NCI-H1417 (cell line): Measurements from ENCODE around the gene TBC1D21.

Experiments used
- DNase-seq, 3 experiments: peaks; one replicate each; lab custom pipeline; 2025; lab: John Stamatoyannopoulos, UW

The TBC1D21 gene

DNA sequence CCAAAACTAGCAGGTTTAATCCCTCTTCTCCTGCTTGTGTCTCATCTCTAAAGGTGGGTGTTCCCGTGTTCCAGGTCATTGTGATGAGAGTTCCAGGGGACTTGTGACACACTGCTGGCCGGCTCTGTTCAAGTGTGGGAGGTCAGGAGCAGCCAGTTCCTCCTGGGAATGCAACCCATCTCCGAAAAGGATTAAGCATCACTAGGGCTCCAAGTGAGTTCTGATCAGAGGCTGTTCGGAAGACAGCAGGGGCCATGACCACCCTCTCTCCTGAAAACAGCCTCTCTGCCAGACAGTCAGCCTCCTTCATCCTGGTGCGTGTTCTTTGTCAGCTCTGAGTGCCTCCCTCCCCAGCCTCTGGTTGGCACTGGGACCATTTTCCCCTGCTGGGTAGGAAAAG lies at the start of gene TBC1D21:
Gene TBC1D21 (plus strand): TSS at position 109 of the 400 bp plus-strand sequence. CDS start 146 bp downstream, at position 255.
- no peak for DNase-seq

GRCh38 chr15:73826711-73827251 lies 46.6 kb upstream of the TBC1D21 start:
- no peak for DNase-seq

GRCh38 chr15:73829523-73829922 lies 43.8 kb upstream of the TBC1D21 start:
- DNase-seq: no peak

GRCh38 chr15:73832657-73833056 lies 40.7 kb upstream of the TBC1D21 start:
- no peak for DNase-seq

GRCh38 chr15:73836845-73837244 lies 36.5 kb upstream of the TBC1D21 start:
- no peak for DNase-seq

- no peak for DNase-seq
Measured at GRCh38 chr15:73838831-73839426, 34.4 kb upstream of the TBC1D21 start.

DNA sequence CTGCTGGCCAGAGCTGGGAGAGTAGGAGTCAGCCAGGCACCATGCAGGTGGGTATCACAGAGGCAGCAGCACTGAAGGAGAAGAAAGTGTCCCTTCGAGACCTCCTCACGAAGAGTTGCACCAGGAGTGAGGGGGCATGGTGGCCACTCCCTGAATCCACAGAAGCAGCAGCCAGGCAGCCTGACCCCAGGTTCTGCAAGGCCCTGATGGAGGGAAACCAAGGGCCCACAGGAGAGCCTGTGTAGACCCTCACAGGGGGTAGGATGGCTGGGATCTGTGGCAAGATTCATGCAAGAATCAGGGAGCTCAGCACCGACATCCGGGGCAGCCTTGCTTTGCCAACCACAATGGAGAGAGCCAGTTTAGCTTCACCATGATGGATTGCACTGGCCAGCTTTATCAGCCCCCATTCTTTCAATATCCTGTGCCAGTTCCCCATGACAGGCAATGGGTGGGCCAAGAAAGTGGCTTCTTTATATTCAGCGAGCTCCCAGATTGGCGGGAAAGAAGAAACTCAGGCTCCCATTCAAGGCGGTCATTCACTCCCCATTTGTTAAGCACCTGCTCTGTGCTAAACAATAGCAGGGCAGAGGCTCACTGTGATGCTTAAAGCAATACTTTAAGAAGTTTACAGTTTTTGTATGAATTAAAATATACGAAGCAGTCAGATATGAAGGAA lies 33.5 kb upstream of the TBC1D21 start:
- no peak for DNase-seq

DNA sequence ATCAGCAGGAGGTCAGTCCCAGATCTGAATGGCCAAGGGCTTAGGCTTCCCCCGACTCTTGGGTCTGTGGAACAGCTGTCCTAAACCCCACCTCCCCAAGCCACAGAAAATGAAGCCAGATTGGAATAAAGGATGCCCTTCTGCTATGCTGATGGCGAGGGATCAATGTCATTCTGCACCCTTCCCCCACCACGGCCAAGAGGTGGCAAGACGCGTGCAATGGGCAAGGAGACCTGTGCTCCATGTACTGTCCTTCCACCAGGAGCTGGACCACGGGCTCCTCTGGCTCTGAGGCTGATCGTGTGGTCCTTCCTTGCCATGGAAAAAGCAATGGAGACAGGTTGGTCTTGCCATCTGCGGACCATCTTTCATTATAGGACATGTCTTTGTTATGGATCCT lies 32.6 kb upstream of the TBC1D21 start:
- DNase-seq: no peak

DNA sequence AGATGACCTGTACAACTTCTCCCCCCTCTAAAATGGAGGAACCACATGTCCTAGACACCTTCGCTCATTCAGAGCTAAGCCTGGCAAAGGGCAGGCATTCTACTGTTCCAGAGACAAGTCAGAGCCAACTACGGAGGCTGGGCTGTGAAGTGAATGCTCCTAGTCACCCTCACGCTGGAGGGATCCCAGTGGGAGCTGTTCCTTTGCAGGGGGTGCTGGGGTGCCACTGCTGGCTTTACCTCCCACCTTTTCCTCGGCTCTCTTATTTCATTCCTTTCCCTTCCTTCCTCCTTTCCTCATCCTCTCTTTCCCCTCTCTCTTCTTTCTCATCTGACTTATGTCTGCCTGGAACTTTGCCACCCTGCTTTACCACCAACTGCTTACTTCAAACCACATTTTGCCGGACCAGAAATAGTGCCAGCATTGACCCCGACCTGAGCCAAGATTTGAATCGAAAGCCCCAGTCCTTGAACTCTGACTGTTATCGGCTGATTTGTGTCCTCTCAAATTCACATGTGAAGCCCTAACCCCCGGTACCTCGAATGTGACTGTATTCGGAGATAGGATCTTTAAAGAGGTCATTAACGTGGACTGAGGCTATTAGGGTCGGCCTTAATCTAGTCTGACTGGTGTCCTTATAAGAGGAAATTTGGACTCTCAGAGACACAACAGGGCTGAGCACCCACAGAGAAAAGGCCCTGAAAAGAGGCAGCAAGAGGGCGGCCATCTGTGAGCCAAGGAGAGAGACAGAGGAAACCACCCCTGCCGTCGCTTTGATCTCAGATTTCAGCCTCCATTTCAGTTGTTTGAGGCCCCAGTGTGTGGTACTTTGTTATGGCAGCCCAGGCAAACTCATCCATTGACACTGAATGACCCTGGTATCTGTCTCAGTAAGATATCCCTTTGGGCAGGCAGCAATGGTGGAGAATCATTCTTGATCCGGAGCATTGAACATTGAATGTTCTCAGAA lies 31.3 kb upstream of the TBC1D21 start:
- no peak for DNase-seq

- DNase-seq: no peak
Measured at GRCh38 chr15:73843787-73844186, 29.6 kb upstream of the TBC1D21 start.

GRCh38 chr15:73844356-73844755 lies 29.0 kb upstream of the TBC1D21 start:
- DNase-seq: no peak

GRCh38 chr15:73845507-73845906 lies 27.9 kb upstream of the TBC1D21 start:
- DNase-seq: no peak

- no peak for DNase-seq
Measured at GRCh38 chr15:73845907-73846306, 27.5 kb upstream of the TBC1D21 start.

- no peak for DNase-seq
Measured at GRCh38 chr15:73849641-73850040, 23.7 kb upstream of the TBC1D21 start.

- DNase-seq: no peak
Measured at GRCh38 chr15:73850228-73850627, 23.1 kb upstream of the TBC1D21 start.

DNA sequence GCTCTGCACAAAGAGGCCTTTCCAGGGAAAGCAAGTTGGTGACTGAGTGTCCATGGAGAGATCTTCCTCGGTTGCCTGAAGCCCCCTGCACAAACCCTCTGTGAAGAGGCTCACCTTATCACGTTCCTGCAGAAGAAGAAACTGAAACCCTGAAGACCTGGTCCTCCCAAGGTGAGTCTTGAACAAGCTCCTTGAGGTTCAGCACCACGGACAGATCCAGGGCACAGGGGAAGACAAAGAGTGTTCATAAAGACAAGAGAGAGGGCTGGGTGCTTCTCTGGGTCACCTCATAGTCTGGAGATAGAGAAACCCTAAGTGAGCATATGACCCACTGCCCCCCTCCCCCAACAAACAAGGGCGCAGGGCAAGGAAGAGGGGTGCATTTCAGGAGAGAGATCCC lies 21.7 kb upstream of the TBC1D21 start:
- no peak for DNase-seq

DNA sequence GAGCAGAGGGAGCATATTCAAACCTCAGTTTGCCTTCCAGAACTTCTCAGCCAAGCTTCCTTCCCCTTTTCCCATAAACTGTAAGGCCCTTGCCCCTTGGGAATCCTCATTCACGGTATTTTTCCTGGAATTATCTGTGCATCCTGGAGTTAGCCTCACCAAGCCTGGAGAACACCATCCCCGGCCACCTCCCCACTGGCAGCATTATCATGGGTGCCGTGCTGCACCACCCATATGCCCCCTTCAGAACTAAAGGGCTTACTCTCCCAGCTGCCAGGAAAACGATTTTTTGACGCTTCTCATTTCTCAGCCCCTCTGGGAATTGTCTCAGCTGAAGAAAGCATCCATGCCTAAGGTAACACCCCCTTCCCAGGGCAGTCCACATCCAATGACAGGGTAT lies 20.9 kb upstream of the TBC1D21 start:
- DNase-seq: no peak

GRCh38 chr15:73854265-73854664 lies 19.1 kb upstream of the TBC1D21 start:
- no peak for DNase-seq

GRCh38 chr15:73856458-73857192 lies 16.7 kb upstream of the TBC1D21 start:
- peak in 2 of 3 experiments; percentile 34 to 56 for DNase-seq

DNA sequence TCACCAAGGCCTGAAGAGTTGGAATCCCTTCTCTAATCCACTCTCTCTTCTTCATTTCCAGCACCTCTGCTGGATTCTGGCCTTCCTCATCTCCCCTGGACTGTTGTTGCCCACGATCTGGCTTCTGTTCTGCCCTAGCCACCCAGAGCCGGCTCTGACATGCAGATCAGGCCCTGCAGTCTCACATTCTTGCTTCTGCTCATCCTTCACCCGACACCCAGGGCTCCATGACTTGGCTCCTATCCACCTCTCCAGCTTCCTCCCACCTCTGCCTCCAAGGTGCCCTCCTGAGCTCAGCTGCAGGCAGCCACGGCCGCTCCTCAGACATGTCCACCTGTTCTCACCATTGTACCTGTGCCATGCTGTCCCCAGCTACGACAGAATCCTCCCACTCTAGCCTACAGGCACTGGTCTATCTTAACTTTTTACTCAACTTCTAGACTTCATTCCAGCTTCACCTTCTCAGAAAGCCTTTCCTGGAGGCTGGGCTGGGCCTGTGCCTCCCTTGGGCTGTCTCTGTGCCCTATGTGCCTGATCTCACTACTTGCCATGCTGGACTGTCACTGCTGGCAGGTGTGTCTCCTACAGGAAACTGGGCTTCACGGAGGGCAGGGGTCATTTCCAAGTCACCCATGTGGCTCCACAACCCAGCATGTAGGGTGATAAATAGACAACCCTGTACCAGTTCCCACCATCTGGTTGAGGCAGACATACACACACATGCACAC lies 16.0 kb upstream of the TBC1D21 start:
- DNase-seq: no peak

- no peak for DNase-seq
Measured at GRCh38 chr15:73858062-73858461, 15.3 kb upstream of the TBC1D21 start.
